Osteocyte (in vitro differentiated cells): ENCODE results near the gene APOOL. TPM values are rescaled to one million over a fixed set of nuclear protein-coding genes. Genes with fewer than 3 reads are reported as not detected.
"Not testable (repeated sequence)": the region's sequence is repeated elsewhere in the genome, so short reads cannot be mapped to it uniquely, and the experiment has no call there.

Source experiments
- DNase-seq: peaks from one replicate; pipeline ENCODE4 v3.0.0; 2021; ENCODE audit warnings: mixed read lengths; ENCODE audit not compliant: unreplicated experiment; ENCODE audit errors: extremely low spot score
- H3K27ac Mint-ChIP-seq: one replicate; pipeline ENCODE4 v1.8.0; 2021; ENCODE audit warnings: mild to moderate bottlenecking, mixed read lengths; ENCODE audit not compliant: unreplicated experiment
- H3K27me3 Mint-ChIP-seq: one replicate; pipeline ENCODE4 v1.8.0; 2021; ENCODE audit warnings: mixed read lengths; ENCODE audit not compliant: unreplicated experiment
- H3K36me3 Mint-ChIP-seq: one replicate; pipeline ENCODE4 v1.8.0; 2021; ENCODE audit warnings: mixed read lengths; ENCODE audit not compliant: unreplicated experiment
- H3K4me1 Mint-ChIP-seq: one replicate; pipeline ENCODE4 v1.8.0; 2021; ENCODE audit warnings: mixed read lengths; ENCODE audit not compliant: unreplicated experiment
- H3K4me3 Mint-ChIP-seq: one replicate; pipeline ENCODE4 v1.8.0; 2021; ENCODE audit warnings: mild to moderate bottlenecking, moderate library complexity, mixed read lengths; ENCODE audit not compliant: unreplicated experiment
- H3K9me3 Mint-ChIP-seq: one replicate; pipeline ENCODE4 v1.8.0; 2021; ENCODE audit warnings: mixed read lengths; ENCODE audit not compliant: unreplicated experiment
- total RNA-seq: library from RNA; stranded (reverse); gene quantifications from 2 replicates; pipeline ENCODE4 v1.2.1, GENCODE V29; 2021
- TF ChIP-seq, protein P1 (sequence below): fragments of 200-600 bp; sonication (generic); IDR thresholded peaks from 2 replicates; pipeline ENCODE4 v1.5.0; 2021; ENCODE audit warnings: antibody characterized with exemption, mild to moderate bottlenecking, moderate library complexity

The APOOL gene
- total RNA-seq, 1 donor from 2014 or later, result 19.7 TPM

DNA sequence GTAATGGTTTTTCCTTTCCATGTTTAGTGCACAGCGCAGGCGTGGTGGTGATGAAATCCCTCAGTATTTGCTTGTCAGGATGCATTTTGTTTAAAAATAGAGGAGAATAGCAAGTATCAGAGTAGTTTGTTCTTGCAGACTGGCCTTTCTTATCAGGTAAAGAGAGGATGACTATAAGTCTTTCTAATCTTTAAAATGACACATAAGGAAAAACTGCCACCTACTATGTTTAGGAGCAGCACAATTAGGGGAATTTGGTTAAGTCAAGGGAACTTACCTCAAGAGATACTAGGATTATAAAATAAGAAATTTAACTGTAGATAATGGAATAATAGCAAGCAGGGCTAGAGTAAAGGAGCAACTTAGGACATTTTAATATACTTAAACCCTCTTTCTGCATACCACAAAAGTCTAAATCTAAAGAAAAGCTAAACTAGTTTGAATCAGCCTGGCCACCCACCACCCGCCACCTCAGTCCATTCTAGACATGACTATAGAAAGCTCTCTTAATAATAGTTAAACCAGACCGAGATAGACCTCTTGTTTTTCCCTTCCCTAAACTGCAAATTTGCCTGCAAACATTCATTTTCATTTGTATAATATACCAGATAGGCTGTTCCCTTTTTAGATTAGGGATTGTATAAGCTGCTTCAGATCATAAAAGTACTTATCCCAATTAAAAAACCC lies 62.0 kb downstream of the APOOL start:
- H3K27me3 Mint-ChIP-seq, result no peaks in the 10 kb centered on the region
- TF ChIP-seq, protein P1, sequence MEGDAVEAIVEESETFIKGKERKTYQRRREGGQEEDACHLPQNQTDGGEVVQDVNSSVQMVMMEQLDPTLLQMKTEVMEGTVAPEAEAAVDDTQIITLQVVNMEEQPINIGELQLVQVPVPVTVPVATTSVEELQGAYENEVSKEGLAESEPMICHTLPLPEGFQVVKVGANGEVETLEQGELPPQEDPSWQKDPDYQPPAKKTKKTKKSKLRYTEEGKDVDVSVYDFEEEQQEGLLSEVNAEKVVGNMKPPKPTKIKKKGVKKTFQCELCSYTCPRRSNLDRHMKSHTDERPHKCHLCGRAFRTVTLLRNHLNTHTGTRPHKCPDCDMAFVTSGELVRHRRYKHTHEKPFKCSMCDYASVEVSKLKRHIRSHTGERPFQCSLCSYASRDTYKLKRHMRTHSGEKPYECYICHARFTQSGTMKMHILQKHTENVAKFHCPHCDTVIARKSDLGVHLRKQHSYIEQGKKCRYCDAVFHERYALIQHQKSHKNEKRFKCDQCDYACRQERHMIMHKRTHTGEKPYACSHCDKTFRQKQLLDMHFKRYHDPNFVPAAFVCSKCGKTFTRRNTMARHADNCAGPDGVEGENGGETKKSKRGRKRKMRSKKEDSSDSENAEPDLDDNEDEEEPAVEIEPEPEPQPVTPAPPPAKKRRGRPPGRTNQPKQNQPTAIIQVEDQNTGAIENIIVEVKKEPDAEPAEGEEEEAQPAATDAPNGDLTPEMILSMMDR, result no peak
- H3K9me3 Mint-ChIP-seq, result peaks cover 26% of the 10 kb centered on the region
- peaks cover 10% of the 10 kb centered on the region for H3K36me3 Mint-ChIP-seq
- no peak overlapping the region for H3K27ac Mint-ChIP-seq
- DNase-seq, result no peak
- no peak overlapping the region for H3K4me3 Mint-ChIP-seq
- no peaks in the 10 kb centered on the region for H3K4me1 Mint-ChIP-seq

GRCh38 chrX:85077247-85077646 lies 73.6 kb downstream of the APOOL start:
- not testable (repeated sequence) for DNase-seq, H3K9me3 Mint-ChIP-seq, H3K4me3 Mint-ChIP-seq, H3K36me3 Mint-ChIP-seq, H3K27me3 Mint-ChIP-seq, H3K27ac Mint-ChIP-seq, H3K4me1 Mint-ChIP-seq

GRCh38 chrX:85084770-85085393 lies 81.2 kb downstream of the APOOL start:
- TF ChIP-seq, protein P1, result peak; percentile 86
- H3K36me3 Mint-ChIP-seq, result peaks cover 6% of the 10 kb centered on the region
- H3K9me3 Mint-ChIP-seq, result no peaks in the 10 kb centered on the region
- no peaks in the 10 kb centered on the region for H3K27me3 Mint-ChIP-seq
- H3K27ac Mint-ChIP-seq, result no peak overlapping the region
- no peak for DNase-seq
- H3K4me1 Mint-ChIP-seq, result no peaks in the 10 kb centered on the region
- no peak overlapping the region for H3K4me3 Mint-ChIP-seq

DNA sequence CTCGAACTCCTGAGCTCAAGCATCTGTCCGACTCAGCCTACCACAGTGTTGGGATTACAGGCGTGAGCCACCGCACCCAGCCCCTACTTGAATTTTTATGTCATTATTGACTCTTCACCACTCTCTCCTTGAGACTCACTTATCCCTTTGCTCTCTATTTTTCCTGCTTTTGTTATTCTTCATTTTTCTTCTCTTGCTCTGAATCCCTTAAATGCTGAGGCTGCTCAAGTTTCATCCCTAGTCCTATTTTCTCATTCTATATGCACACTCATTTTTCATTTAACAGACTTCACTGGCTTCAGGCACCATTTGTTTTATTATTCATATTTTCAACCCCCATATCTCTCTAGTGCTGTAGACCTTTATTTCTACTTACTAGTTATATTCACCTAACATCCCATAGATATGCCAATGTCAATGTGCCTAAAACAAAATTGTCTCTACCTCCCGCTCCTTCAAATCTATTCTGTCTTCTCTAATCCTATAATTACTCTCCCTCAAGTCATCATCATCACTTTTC lies 85.7 kb downstream of the APOOL start:
- H3K27me3 Mint-ChIP-seq, result no peaks in the 10 kb centered on the region
- H3K9me3 Mint-ChIP-seq, result no peaks in the 10 kb centered on the region
- no peak for DNase-seq
- H3K27ac Mint-ChIP-seq, result no peak overlapping the region
- H3K4me1 Mint-ChIP-seq, result no peaks in the 10 kb centered on the region
- peaks cover 10% of the 10 kb centered on the region for H3K36me3 Mint-ChIP-seq
- H3K4me3 Mint-ChIP-seq, result no peak overlapping the region
- TF ChIP-seq, protein P1, result no peak

GRCh38 chrX:85107407-85107806 lies 103.7 kb downstream of the APOOL start:
- Mint-ChIP-seq H3K27ac (no peak overlapping the region), H3K9me3 (no peaks in the 10 kb centered on the region), H3K27me3 (peaks cover 1% of the 10 kb centered on the region), H3K36me3 (no peaks in the 10 kb centered on the region), H3K4me1 (no peaks in the 10 kb centered on the region), H3K4me3 (no peak overlapping the region)
- no peak for DNase-seq
- TF ChIP-seq, protein P1, result no peak
